Smooth muscle cell of the brain vasculature (primary cell): ENCODE measurements around the gene PARP15.
"Not testable (repeated sequence)": the region's sequence is repeated elsewhere in the genome, so short reads cannot be mapped to it uniquely, and the experiment has no call there.

Source experiments
- DNase-seq: peaks from one replicate; pipeline ENCODE4 v3.0.0-alpha.2; 2012; ENCODE audit warnings: low read depth, low spot score

Gene PARP15

GRCh38 chr3:122665881-122666280 is 88.4 kb downstream of the PARP15 start:
- DNase-seq = no peak

DNA sequence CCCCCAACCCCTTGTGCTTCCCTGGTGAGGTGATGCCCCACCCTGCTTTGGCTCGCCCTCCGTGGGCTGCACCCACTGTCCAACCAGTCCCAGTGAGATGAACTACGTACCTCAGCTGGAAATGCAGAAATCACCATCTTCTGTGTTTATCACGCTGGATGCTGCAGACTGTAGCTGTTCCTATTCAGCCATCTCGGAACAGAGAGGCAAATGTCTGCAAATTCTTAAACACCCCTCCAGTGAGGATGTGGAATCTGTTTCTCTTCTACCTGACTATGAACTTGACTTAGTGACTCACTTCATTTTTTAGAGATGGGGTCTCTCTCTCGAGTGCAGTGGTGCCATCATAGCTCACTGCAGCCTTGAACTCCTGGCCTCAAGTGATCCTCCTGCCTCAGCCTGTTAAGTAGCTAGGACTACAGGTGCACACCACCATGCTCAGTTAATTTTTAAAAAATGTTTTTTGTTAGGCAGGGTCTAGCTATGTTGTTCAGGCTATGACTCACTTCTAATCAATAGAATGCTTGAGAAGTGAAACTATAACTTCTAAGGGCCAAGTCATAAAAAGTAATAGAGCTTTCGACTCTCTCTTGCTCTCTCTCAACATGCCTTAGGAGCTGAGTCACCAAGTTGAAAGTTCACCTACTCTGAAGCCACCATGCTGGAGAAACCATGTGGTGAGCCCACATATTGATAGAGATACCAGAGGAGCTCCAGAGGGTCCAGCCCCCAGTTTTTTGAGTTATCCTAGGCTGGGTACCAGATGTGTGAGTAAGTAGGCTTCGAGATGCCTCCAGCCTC is 91.7 kb downstream of the PARP15 start:
- no peak for DNase-seq

- no peak for DNase-seq
Measured at GRCh38 chr3:122671553-122671952, 94.1 kb downstream of the PARP15 start.

DNA sequence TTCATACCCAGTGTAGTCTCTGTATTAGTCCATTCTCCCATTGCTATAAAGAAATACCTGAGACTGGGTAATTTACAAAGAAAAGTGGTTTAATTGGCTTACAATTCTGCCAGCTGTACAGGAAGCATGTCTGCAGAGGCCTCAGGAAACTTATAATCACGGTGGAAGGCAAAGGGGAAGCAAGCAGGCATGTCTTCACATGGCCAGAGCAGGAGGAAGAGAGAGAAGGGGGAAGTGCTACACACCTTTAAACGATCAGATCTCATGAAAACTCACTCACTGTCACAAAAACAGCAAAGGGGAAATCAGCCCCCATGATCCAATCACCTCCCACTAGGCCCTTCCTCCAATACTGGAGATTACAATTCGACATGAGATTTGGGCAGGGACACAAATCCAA is 96.9 kb downstream of the PARP15 start:
- DNase-seq = no peak

- no peak for DNase-seq
Measured at GRCh38 chr3:122676759-122677158, 99.3 kb downstream of the PARP15 start.

- no peak for DNase-seq
Measured at GRCh38 chr3:122677216-122677615, 99.8 kb downstream of the PARP15 start.

GRCh38 chr3:122678506-122678905 is 101.1 kb downstream of the PARP15 start:
- no peak for DNase-seq

GRCh38 chr3:122679085-122679881 is 101.8 kb downstream of the PARP15 start:
- peak; percentile 50 for DNase-seq

GRCh38 chr3:122679882-122680474 is 102.5 kb downstream of the PARP15 start:
- DNase-seq = no peak

- DNase-seq = peak; percentile 44
Measured at GRCh38 chr3:122680475-122681283, 103.2 kb downstream of the PARP15 start, which contains the start of gene PARP14. Gene PARP14 (plus strand): TSS chr3:122680839. CDS start chr3:122680884, 45 bp downstream.

- DNase-seq = no peak
Measured at GRCh38 chr3:122681284-122681973, 104.0 kb downstream of the PARP15 start.

GRCh38 chr3:122681974-122682409 is 104.5 kb downstream of the PARP15 start:
- DNase-seq = no peak

- DNase-seq = not testable (repeated sequence)
Measured at GRCh38 chr3:122682778-122683411, 105.4 kb downstream of the PARP15 start.

DNA sequence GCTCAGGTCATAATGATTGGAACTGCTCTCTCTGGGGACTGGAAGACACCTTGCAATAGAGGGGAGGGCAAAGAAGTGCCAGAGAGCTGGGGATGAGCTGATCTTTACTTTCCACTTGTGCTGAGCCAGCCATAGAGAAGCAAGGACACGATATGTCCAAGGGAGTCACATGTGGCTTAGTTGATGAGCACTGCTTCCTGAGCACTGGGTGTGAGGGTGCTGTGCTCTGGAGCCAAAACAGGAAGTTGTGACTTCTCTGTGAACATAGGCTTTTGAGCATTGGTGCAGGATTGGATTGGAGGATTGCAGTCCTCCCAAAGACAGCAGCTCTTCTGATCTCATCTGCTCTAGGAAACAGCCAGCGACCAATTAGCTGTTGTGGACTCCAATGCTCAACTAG is 109.8 kb downstream of the PARP15 start:
- no peak for DNase-seq
